OCI-LY1 (cell line): Measurements from ENCODE around the gene PCNX2.

Source experiments
- CTCF ChIP-seq: fragments of 200-600 bp; sonication (generic), shearing (Covaris generic); IDR thresholded peaks from 2 replicates; pipeline ENCODE4 v1.5.1; 2017; ENCODE audit warnings: mild to moderate bottlenecking, antibody characterized with exemption, low read length, moderate library complexity, mixed read lengths
- EZH2 ChIP-seq: fragments of 200-600 bp; sonication (generic), shearing (Covaris generic); IDR thresholded peaks from 2 replicates; pipeline ENCODE4 v1.8.0; 2017; ENCODE audit warnings: borderline replicate concordance, mixed run types, mild to moderate bottlenecking, antibody characterized with exemption, low read length, moderate library complexity, mixed read lengths

GRCh38 chr1:233075915-233076295, 219.6 kb downstream of the PCNX2 start:
- TF ChIP-seq CTCF (no peak), EZH2 (no peak)
